WTC11 (cell line): ENCODE results near the gene CHERP. TPM values are rescaled to one million over a fixed set of nuclear protein-coding genes. Genes with fewer than 3 reads are reported as not detected.

Source experiments
- ATAC-seq: fragments of 200-7000 bp; cut with Tn5 transposase; 2 replicates; pipeline ENCODE4 v1.10.0; 2021; ENCODE audit warnings: mild to moderate bottlenecking, moderate library complexity
- CTCF ChIA-PET: fragments of 300-600 bp; sonication (Branson Sonifier 250); formaldehyde crosslinking; loops from one replicate; lab custom pipeline; 2021; ENCODE audit warnings: antibody characterized with exemption; lab: Charles Lee
- POLR2A ChIA-PET: fragments of 350-600 bp; sonication (Branson Sonifier 250); formaldehyde crosslinking; loops from one replicate; lab custom pipeline; 2021; ENCODE audit warnings: antibody characterized with exemption; lab: Charles Lee
- DNase-seq: peaks from one replicate; pipeline ENCODE4 v3.0.0; 2021; ENCODE audit warnings: low spot score
- H3K27ac Mint-ChIP-seq: 2 replicates; pipeline ENCODE4 v1.8.0; 2021; ENCODE audit warnings: mixed read lengths
- H3K27me3 Mint-ChIP-seq: 2 replicates; pipeline ENCODE4 v1.8.0; 2021; ENCODE audit warnings: low read depth, mild to moderate bottlenecking, moderate library complexity, mixed read lengths
- H3K36me3 Mint-ChIP-seq: 2 replicates; pipeline ENCODE4 v1.8.0; 2021; ENCODE audit warnings: mixed read lengths
- H3K4me1 Mint-ChIP-seq: 2 replicates; pipeline ENCODE4 v1.8.0; 2022; ENCODE audit warnings: mixed read lengths
- H3K4me3 Mint-ChIP-seq: 2 replicates; pipeline ENCODE4 v1.8.0; 2021; ENCODE audit warnings: mild to moderate bottlenecking, moderate library complexity, mixed read lengths
- H3K9me3 Mint-ChIP-seq: 2 replicates; pipeline ENCODE4 v1.8.0; 2021; ENCODE audit warnings: mixed read lengths
- AR ChIP-seq: fragments of 250-450 bp; sonication (Bioruptor Pico); IDR thresholded peaks from 2 replicates; pipeline ENCODE4 v1.9.0; 2021; ENCODE audit warnings: mild to moderate bottlenecking
- EMX1 ChIP-seq: fragments of 250-450 bp; sonication (Bioruptor Pico); IDR thresholded peaks from 2 replicates; pipeline ENCODE4 v1.8.0; 2021; ENCODE audit warnings: mild to moderate bottlenecking
- GABPB1 ChIP-seq: sonication (generic); formaldehyde crosslinking; IDR thresholded peaks from 2 replicates; pipeline ENCODE4 v1.8.1; 2023; ENCODE audit warnings: mild to moderate bottlenecking, missing genetic modification reagents
- IRF2 ChIP-seq: sonication (generic); formaldehyde crosslinking; IDR thresholded peaks from 2 replicates; pipeline ENCODE4 v1.8.0; 2022; ENCODE audit warnings: low read depth, missing genetic modification reagents, borderline replicate concordance
- JUN ChIP-seq: sonication (generic); formaldehyde crosslinking; IDR thresholded peaks from 2 replicates; pipeline ENCODE4 v1.8.0; 2023; ENCODE audit warnings: mild to moderate bottlenecking, missing genetic modification reagents
- NR3C1 ChIP-seq: sonication (generic); formaldehyde crosslinking; conservative IDR thresholded peaks from 2 replicates; pipeline ENCODE4 v1.8.1; 2023; ENCODE audit warnings: low read depth, mild to moderate bottlenecking, missing genetic modification reagents
- PRRX2 ChIP-seq: fragments of 250-450 bp; sonication (Bioruptor Pico); IDR thresholded peaks from 2 replicates; pipeline ENCODE4 v1.8.0; 2021; ENCODE audit warnings: mild to moderate bottlenecking
- SOX15 ChIP-seq: fragments of 250-450 bp; sonication (Bioruptor Pico); IDR thresholded peaks from 2 replicates; pipeline ENCODE4 v1.9.0; 2021; ENCODE audit warnings: mild to moderate bottlenecking
- USF1 ChIP-seq: sonication (generic); formaldehyde crosslinking; IDR thresholded peaks from 2 replicates; pipeline ENCODE4 v1.8.0; 2022; ENCODE audit warnings: mild to moderate bottlenecking, missing genetic modification reagents
- ZNF317 ChIP-seq: sonication (generic); formaldehyde crosslinking; IDR thresholded peaks from 2 replicates; pipeline ENCODE4 v1.8.1; 2023; ENCODE audit warnings: low read depth, mild to moderate bottlenecking, moderate library complexity, missing genetic modification reagents, borderline replicate concordance
- total RNA-seq: library from RNA; stranded (reverse); gene quantifications from 3 replicates; pipeline ENCODE4 v1.2.3, GENCODE V29; 2021
- TF ChIP-seq, protein P1 (sequence below): fragments of 250-450 bp; sonication (Bioruptor Pico); IDR thresholded peaks from 2 replicates; pipeline ENCODE4 v1.8.0; 2021; ENCODE audit warnings: mild to moderate bottlenecking
- TF ChIP-seq, protein P2 (sequence below): sonication (generic); formaldehyde crosslinking; IDR thresholded peaks from 2 replicates; pipeline ENCODE4 v1.8.0; 2023; ENCODE audit warnings: mild to moderate bottlenecking, missing genetic modification reagents
- TF ChIP-seq, protein P3 (sequence below): sonication (generic); formaldehyde crosslinking; IDR thresholded peaks from 2 replicates; pipeline ENCODE4 v1.8.1; 2022; ENCODE audit warnings: mild to moderate bottlenecking, missing genetic modification reagents, moderate library complexity, borderline replicate concordance
- TF ChIP-seq, protein P4 (sequence below): sonication (generic); formaldehyde crosslinking; IDR thresholded peaks from 2 replicates; pipeline ENCODE4 v1.8.1; 2023; ENCODE audit warnings: mild to moderate bottlenecking, missing genetic modification reagents, moderate library complexity
- TF ChIP-seq, protein P5 (sequence below): sonication (generic); formaldehyde crosslinking; IDR thresholded peaks from 2 replicates; pipeline ENCODE4 v1.8.0; 2023; ENCODE audit warnings: missing genetic modification reagents, mild to moderate bottlenecking, borderline replicate concordance

Gene CHERP
- total RNA-seq, 1 experiment from 2014 or later: 98.7 TPM

GRCh38 chr19:16540948-16541347, 1.3 kb downstream of the CHERP start:
- no peaks in the 10 kb centered on the region for H3K9me3 Mint-ChIP-seq
- H3K4me3 Mint-ChIP-seq: peak overlapping the region; percentile 89
- ChIA-PET CTCF (no interaction called here), POLR2A (no interaction called here)
- peaks cover 17% of the 10 kb centered on the region for H3K4me1 Mint-ChIP-seq
- H3K27me3 Mint-ChIP-seq: no peaks in the 10 kb centered on the region
- H3K27ac Mint-ChIP-seq: peak overlapping the region; percentile 91
- ATAC-seq (no peak), DNase-seq (no peak)
- peaks cover 39% of the 10 kb centered on the region for H3K36me3 Mint-ChIP-seq
- TF ChIP-seq USF1 (CRISPR knock-in tag) (no peak), EMX1 (no peak)

DNA sequence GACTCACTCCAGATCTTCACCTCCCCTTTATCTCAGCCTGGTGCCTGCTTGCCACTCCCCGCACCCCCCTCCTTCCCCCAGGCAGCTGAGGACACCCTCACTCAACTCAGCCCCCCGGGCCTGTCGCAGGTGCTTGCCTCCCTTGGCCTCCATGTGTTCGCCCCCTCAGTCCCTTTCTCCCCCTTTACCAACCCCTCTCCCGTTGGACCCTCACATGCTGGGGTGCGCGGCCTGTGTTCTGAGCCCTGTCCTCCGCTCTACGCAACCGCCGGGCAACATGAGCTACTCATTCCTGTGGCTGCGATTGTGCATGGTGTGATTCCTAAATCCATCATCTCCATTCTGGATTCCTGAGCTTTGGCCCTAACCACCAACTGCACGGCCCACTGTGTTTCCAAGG, 5.1 kb downstream of the CHERP start:
- peaks cover 8% of the 10 kb centered on the region for H3K4me1 Mint-ChIP-seq
- peaks cover 62% of the 10 kb centered on the region for H3K36me3 Mint-ChIP-seq
- ATAC-seq: no peak
- TF ChIP-seq, protein P1, sequence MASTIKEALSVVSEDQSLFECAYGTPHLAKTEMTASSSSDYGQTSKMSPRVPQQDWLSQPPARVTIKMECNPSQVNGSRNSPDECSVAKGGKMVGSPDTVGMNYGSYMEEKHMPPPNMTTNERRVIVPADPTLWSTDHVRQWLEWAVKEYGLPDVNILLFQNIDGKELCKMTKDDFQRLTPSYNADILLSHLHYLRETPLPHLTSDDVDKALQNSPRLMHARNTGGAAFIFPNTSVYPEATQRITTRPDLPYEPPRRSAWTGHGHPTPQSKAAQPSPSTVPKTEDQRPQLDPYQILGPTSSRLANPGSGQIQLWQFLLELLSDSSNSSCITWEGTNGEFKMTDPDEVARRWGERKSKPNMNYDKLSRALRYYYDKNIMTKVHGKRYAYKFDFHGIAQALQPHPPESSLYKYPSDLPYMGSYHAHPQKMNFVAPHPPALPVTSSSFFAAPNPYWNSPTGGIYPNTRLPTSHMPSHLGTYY (CRISPR knock-in tag): no peak
- TF ChIP-seq, protein P2, sequence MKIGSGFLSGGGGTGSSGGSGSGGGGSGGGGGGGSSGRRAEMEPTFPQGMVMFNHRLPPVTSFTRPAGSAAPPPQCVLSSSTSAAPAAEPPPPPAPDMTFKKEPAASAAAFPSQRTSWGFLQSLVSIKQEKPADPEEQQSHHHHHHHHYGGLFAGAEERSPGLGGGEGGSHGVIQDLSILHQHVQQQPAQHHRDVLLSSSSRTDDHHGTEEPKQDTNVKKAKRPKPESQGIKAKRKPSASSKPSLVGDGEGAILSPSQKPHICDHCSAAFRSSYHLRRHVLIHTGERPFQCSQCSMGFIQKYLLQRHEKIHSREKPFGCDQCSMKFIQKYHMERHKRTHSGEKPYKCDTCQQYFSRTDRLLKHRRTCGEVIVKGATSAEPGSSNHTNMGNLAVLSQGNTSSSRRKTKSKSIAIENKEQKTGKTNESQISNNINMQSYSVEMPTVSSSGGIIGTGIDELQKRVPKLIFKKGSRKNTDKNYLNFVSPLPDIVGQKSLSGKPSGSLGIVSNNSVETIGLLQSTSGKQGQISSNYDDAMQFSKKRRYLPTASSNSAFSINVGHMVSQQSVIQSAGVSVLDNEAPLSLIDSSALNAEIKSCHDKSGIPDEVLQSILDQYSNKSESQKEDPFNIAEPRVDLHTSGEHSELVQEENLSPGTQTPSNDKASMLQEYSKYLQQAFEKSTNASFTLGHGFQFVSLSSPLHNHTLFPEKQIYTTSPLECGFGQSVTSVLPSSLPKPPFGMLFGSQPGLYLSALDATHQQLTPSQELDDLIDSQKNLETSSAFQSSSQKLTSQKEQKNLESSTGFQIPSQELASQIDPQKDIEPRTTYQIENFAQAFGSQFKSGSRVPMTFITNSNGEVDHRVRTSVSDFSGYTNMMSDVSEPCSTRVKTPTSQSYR: no peak
- TF ChIP-seq GABPB1: no peak
- TF ChIP-seq, protein P3, sequence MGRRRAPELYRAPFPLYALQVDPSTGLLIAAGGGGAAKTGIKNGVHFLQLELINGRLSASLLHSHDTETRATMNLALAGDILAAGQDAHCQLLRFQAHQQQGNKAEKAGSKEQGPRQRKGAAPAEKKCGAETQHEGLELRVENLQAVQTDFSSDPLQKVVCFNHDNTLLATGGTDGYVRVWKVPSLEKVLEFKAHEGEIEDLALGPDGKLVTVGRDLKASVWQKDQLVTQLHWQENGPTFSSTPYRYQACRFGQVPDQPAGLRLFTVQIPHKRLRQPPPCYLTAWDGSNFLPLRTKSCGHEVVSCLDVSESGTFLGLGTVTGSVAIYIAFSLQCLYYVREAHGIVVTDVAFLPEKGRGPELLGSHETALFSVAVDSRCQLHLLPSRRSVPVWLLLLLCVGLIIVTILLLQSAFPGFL (CRISPR knock-in tag): no peak
- no peak for TF ChIP-seq NR3C1
- no peak for TF ChIP-seq AR (CRISPR knock-in tag)
- no peak for TF ChIP-seq SOX15 (CRISPR knock-in tag)
- TF ChIP-seq PRRX2 (CRISPR knock-in tag): no peak
- no peaks in the 10 kb centered on the region for H3K27me3 Mint-ChIP-seq
- H3K27ac Mint-ChIP-seq: no peak overlapping the region
- POLR2A ChIA-PET: no interaction called here
- CTCF ChIA-PET: no interaction called here
- DNase-seq: no peak
- H3K9me3 Mint-ChIP-seq: no peaks in the 10 kb centered on the region
- no peak overlapping the region for H3K4me3 Mint-ChIP-seq

DNA sequence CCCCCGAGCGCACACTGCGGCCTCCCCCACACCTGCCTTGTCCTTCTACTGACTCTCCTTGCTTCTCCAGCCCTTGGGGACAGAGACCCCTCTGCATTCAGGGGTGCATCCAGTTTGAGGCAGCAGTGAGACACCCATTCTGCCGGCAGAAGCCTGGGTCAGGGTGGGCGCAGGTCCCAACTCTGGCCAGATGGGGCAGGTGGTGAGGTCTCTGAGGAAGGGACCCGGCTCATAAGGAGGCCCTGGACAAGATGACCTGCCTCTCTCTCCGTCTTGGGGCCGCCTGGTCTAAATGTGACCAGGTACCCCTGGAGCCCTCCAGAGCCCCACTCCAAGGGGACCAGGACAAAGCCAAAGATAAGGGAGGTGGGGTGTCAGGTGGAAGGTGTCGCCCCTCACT, 6.1 kb downstream of the CHERP start:
- POLR2A ChIA-PET: no interaction called here
- Mint-ChIP-seq H3K4me1 (peaks cover 3% of the 10 kb centered on the region), H3K27me3 (no peaks in the 10 kb centered on the region), H3K27ac (no peak overlapping the region), H3K36me3 (peaks cover 66% of the 10 kb centered on the region), H3K9me3 (no peaks in the 10 kb centered on the region), H3K4me3 (no peak overlapping the region)
- ATAC-seq: peak; percentile 32; the same call in 1 of the 2 replicates
- DNase-seq: no peak
- CTCF ChIA-PET: no interaction called here
- no peak for TF ChIP-seq ZNF317 (CRISPR knock-in tag)
- TF ChIP-seq JUN: no peak
- TF ChIP-seq, protein P4, sequence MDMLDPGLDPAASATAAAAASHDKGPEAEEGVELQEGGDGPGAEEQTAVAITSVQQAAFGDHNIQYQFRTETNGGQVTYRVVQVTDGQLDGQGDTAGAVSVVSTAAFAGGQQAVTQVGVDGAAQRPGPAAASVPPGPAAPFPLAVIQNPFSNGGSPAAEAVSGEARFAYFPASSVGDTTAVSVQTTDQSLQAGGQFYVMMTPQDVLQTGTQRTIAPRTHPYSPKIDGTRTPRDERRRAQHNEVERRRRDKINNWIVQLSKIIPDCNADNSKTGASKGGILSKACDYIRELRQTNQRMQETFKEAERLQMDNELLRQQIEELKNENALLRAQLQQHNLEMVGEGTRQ: no peak
- TF ChIP-seq, protein P5, sequence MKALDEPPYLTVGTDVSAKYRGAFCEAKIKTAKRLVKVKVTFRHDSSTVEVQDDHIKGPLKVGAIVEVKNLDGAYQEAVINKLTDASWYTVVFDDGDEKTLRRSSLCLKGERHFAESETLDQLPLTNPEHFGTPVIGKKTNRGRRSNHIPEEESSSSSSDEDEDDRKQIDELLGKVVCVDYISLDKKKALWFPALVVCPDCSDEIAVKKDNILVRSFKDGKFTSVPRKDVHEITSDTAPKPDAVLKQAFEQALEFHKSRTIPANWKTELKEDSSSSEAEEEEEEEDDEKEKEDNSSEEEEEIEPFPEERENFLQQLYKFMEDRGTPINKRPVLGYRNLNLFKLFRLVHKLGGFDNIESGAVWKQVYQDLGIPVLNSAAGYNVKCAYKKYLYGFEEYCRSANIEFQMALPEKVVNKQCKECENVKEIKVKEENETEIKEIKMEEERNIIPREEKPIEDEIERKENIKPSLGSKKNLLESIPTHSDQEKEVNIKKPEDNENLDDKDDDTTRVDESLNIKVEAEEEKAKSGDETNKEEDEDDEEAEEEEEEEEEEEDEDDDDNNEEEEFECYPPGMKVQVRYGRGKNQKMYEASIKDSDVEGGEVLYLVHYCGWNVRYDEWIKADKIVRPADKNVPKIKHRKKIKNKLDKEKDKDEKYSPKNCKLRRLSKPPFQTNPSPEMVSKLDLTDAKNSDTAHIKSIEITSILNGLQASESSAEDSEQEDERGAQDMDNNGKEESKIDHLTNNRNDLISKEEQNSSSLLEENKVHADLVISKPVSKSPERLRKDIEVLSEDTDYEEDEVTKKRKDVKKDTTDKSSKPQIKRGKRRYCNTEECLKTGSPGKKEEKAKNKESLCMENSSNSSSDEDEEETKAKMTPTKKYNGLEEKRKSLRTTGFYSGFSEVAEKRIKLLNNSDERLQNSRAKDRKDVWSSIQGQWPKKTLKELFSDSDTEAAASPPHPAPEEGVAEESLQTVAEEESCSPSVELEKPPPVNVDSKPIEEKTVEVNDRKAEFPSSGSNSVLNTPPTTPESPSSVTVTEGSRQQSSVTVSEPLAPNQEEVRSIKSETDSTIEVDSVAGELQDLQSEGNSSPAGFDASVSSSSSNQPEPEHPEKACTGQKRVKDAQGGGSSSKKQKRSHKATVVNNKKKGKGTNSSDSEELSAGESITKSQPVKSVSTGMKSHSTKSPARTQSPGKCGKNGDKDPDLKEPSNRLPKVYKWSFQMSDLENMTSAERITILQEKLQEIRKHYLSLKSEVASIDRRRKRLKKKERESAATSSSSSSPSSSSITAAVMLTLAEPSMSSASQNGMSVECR: no peak
- TF ChIP-seq IRF2 (CRISPR knock-in tag): no peak
